HG03066 (cell line): ENCODE results near the gene UNKL.

ENCODE experiments used
- ATAC-seq: cut with Tn5 transposase; IDR thresholded peaks from one replicate; pipeline ENCODE4 v1.9.1; 2021; ENCODE audit warnings: low read depth; ENCODE audit not compliant: unreplicated experiment

The UNKL gene

DNA sequence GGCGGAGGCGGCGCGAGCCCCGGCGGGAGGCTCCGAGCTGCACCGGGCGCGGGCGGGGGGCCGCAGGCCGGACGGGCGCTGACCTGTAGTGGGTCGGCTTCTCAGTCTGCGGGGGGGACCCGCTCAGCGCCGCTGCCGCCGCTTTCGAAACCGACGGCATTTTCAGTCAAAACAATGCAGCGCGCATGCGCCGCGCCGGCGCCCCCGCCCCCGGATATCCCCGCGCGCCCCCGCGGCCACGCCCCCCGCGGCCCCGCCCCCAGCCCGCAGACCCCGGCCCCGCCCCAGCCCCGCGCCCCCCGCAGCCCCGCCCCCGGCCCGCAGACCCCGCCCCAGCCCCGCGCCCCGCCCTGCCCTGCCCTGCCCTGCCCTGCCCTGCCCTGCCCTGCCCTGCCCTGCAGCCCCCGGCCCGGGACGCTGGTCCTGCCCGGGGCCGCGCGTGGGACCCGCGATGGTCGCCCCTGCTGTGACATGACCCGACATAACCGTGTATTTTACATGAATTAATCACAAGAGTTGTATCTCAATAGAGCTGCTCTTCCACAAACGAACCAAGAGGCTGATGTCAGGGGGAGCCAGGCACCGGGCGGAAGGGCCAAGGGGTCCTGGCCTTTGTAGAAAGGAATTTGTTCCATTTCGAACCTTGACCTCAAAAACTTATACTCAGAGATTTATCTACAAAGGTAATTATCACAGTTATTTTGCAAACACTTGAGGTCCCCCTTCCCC, at the start of gene UNKL:
UNKL (minus strand) TSS at position 173 of the 729 bp plus-strand sequence; CDS start at position 160, 13 bp downstream.
- ATAC-seq: no peak

DNA sequence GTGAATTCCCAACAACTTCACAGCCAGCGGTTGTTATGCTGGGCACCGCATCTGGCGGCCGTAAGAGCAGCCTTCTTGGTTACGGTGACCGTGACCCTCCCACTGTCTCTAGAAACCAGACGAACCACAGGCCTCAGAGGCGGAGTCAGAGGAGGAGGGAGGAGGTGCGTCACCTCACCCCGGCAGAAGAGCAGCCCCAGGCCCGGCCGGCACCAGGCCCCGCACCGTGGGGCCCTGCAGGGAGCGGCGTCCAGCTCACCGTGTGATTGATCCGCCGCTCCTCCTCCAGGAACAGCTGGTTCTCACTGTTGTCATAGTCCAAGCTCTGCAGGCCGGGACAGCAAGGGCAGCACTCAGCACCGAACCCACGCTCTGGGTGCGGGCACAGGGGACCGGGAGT, 46.6 kb upstream of the UNKL start:
- no peak for ATAC-seq

DNA sequence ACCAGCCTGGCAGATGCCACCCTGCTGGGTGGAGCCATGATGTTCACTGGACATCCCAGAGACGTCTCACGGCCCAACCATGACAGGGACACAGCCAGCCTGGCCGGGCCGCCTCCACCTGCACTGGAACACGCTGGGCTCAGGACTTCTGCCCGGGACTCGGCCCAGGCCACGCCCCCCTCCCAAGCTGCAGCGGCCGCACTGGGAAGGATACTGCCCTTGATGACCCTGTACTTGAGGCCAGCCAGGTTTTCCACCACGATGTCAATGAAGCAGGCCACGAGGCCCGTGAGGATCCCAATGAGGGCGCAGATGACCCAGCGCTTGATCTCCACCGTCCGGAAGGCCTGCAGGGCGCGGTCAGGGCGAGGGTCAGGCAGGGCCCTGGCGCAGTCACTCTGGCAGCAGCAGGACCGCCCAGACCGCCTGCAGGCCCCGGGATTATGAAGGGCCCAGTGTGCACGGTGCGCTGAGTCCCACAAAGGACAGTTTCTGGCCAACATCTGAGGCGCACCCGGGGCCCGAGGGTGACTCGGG, 46.2 kb upstream of the UNKL start:
- no peak for ATAC-seq

GRCh38 chr16:1459967-1460366, 45.5 kb upstream of the UNKL start:
- no peak for ATAC-seq

- ATAC-seq: no peak
These were observed 44.5 kb upstream of the UNKL start for GRCh38 chr16:1458977-1459341.

- ATAC-seq: no peak
These were observed 44.0 kb upstream of the UNKL start for GRCh38 chr16:1458336-1458976.

GRCh38 chr16:1457489-1458245, 43.2 kb upstream of the UNKL start:
- ATAC-seq: no peak

DNA sequence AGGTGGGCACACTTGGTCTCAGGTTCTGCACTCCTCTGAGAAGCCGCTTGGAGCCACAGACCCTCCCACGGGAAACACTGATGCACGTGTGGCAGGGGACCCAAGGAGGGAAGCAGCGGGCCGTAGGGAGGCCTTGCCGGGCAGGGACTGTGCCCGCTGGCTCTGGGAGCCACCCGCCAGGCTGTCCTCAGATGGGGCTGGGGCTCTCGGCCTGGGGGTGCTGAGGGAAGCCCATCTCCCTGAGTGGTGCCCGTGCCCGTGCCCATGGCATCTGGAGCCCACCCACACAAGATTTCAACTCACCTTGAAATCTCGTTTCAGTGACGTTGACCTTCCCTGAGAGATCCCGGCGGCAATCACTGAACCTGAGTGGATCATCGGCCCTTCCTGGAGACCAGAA, 42.4 kb upstream of the UNKL start:
- ATAC-seq: no peak

GRCh38 chr16:1455190-1456171, 41.0 kb upstream of the UNKL start:
- no peak for ATAC-seq

GRCh38 chr16:1454561-1454960, 40.1 kb upstream of the UNKL start:
- ATAC-seq: no peak

- no peak for ATAC-seq
These were observed 38.8 kb upstream of the UNKL start for GRCh38 chr16:1453316-1453715.

DNA sequence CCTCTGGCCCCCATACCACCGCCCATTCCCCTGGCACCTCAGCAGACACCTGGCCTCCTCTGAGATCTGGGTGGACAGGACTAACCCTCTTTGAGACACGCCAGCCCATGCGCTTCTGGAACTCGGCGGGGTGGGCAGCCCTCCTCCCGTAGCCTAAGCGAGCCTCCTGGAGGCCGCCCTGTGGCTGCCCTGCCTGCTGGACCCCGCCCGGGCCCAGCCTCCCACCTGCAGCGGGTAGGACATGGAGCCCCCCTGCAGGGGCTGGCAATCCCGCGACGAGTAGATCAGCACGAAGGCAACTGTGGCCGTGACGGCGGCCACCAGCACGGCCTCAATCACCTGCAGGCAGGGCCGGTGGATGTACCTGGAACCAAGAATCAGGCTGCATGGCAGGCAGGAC, 38.0 kb upstream of the UNKL start:
- no peak for ATAC-seq

- no peak for ATAC-seq
These were observed 37.3 kb upstream of the UNKL start for GRCh38 chr16:1451702-1452392.

DNA sequence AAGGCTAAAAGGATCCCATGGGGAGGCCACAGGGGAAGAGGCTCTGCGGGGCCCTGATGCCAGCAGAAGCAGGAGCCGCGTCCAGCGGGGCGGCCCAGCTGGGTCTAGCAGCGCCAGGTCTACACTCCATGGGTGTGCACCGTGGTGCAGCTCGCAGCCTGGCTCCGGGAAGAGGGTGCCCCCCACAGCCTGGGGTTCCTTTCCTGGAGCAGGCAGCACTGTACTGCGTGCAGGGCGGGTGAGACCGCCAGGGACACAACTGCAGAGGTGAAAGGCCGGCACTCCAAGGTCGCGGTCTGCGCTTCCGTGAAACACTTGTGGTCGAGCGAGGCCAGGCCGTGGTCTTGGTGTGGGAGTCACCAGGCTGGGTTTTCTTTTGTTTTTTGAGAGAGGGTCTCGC, 36.3 kb upstream of the UNKL start:
- no peak for ATAC-seq

GRCh38 chr16:1450218-1450617, 35.7 kb upstream of the UNKL start:
- no peak for ATAC-seq

- no peak for ATAC-seq
These were observed 34.8 kb upstream of the UNKL start for GRCh38 chr16:1449201-1449788.

- ATAC-seq: no peak
These were observed 34.1 kb upstream of the UNKL start for GRCh38 chr16:1448536-1449116.

- ATAC-seq: no peak
These were observed 33.5 kb upstream of the UNKL start for GRCh38 chr16:1447965-1448364.
